GM21576 (cell line): ENCODE results near the gene UBAP1.
A peak's percentile ranks its signal among the peaks of the same experiment; 100 is the strongest.
"Not testable (repeated sequence)": the region's sequence is repeated elsewhere in the genome, so short reads cannot be mapped to it uniquely, and the experiment has no call there.

Source experiments
- ATAC-seq: cut with Tn5 transposase; IDR thresholded peaks from one replicate; pipeline ENCODE4 v1.9.1; 2021; ENCODE audit warnings: mild to moderate bottlenecking, moderate library complexity; ENCODE audit not compliant: unreplicated experiment

UBAP1 gene

GRCh38 chr9:34178436-34179212 is at the start of gene UBAP1:
UBAP1 (plus strand) TSS chr9:34179043; CDS start chr9:34220915, 41,872 bp downstream.
- ATAC-seq, result peak; percentile 98

GRCh38 chr9:34131571-34131970 is 47.3 kb upstream of the UBAP1 start:
- ATAC-seq, result no peak

- ATAC-seq, result no peak
Observed at GRCh38 chr9:34133436-34133949, 45.4 kb upstream of the UBAP1 start.

GRCh38 chr9:34134521-34134920 is 44.3 kb upstream of the UBAP1 start:
- no peak for ATAC-seq

- ATAC-seq, result not testable (repeated sequence)
Observed at GRCh38 chr9:34138644-34139043, 40.2 kb upstream of the UBAP1 start.

GRCh38 chr9:34139477-34140146 is 39.2 kb upstream of the UBAP1 start:
- ATAC-seq, result no peak

- no peak for ATAC-seq
Observed at GRCh38 chr9:34140853-34141252, 38.0 kb upstream of the UBAP1 start.

- ATAC-seq, result no peak
Observed at GRCh38 chr9:34143116-34143515, 35.7 kb upstream of the UBAP1 start.

GRCh38 chr9:34145165-34145564 is 33.7 kb upstream of the UBAP1 start:
- no peak for ATAC-seq

GRCh38 chr9:34151398-34151797 is 27.4 kb upstream of the UBAP1 start:
- ATAC-seq, result no peak

- ATAC-seq, result no peak
Observed at GRCh38 chr9:34154057-34154456, 24.8 kb upstream of the UBAP1 start.

- no peak for ATAC-seq
Observed at GRCh38 chr9:34157318-34157717, 21.5 kb upstream of the UBAP1 start.

GRCh38 chr9:34157898-34158297 is 20.9 kb upstream of the UBAP1 start:
- no peak for ATAC-seq

- no peak for ATAC-seq
Observed at GRCh38 chr9:34158362-34158869, 20.4 kb upstream of the UBAP1 start.

- no peak for ATAC-seq
Observed at GRCh38 chr9:34163434-34163833, 15.4 kb upstream of the UBAP1 start.

GRCh38 chr9:34169125-34169524 is 9.7 kb upstream of the UBAP1 start:
- ATAC-seq, result no peak

GRCh38 chr9:34170237-34170991 is 8.4 kb upstream of the UBAP1 start:
- no peak for ATAC-seq

GRCh38 chr9:34171753-34172535 is 6.9 kb upstream of the UBAP1 start:
- peak; percentile 70 for ATAC-seq

GRCh38 chr9:34176089-34176488 is 2.8 kb upstream of the UBAP1 start:
- ATAC-seq, result no peak
